IPS-NIHi7 (cell line): Measurements from ENCODE around the gene QSOX1.

Experiments
- DNase-seq: peaks from one replicate; pipeline ENCODE4 v3.0.0; 2012; ENCODE audit warnings: mixed read lengths; ENCODE audit errors: extremely low spot score

QSOX1 gene

GRCh38 chr1:180145446-180145845, 9.2 kb upstream of the QSOX1 start:
- DNase-seq, result no peak

- DNase-seq, result no peak
Observed at GRCh38 chr1:180150982-180151381, 3.7 kb upstream of the QSOX1 start.

- DNase-seq, result no peak
Observed at GRCh38 chr1:180151508-180151907, 3.2 kb upstream of the QSOX1 start.

GRCh38 chr1:180152588-180152987, 2.1 kb upstream of the QSOX1 start:
- no peak for DNase-seq

- DNase-seq, result no peak
Observed at GRCh38 chr1:180153032-180153431, 1.6 kb upstream of the QSOX1 start.

GRCh38 chr1:180154003-180154324, 705 bp upstream of the QSOX1 start:
- no peak for DNase-seq

- peak; percentile 32 for DNase-seq
Observed at GRCh38 chr1:180155182-180155682, 563 bp downstream of the QSOX1 start.

- DNase-seq, result no peak
Observed at GRCh38 chr1:180156201-180156600, 1.5 kb downstream of the QSOX1 start.

- no peak for DNase-seq
Observed at GRCh38 chr1:180156631-180157091, 2.0 kb downstream of the QSOX1 start.

- DNase-seq, result no peak
Observed at GRCh38 chr1:180157108-180157507, 2.4 kb downstream of the QSOX1 start.

- no peak for DNase-seq
Observed at GRCh38 chr1:180157576-180158057, 2.9 kb downstream of the QSOX1 start.

- no peak for DNase-seq
Observed at GRCh38 chr1:180158149-180159147, 3.8 kb downstream of the QSOX1 start.

- no peak for DNase-seq
Observed at GRCh38 chr1:180160357-180160756, 5.7 kb downstream of the QSOX1 start.

GRCh38 chr1:180163041-180163440, 8.4 kb downstream of the QSOX1 start:
- no peak for DNase-seq

GRCh38 chr1:180165096-180165495, 10.4 kb downstream of the QSOX1 start:
- DNase-seq, result no peak

GRCh38 chr1:180165509-180166435, 11.1 kb downstream of the QSOX1 start:
- no peak for DNase-seq

GRCh38 chr1:180166436-180166800, 11.7 kb downstream of the QSOX1 start:
- DNase-seq, result no peak

GRCh38 chr1:180167021-180167701, 12.5 kb downstream of the QSOX1 start:
- no peak for DNase-seq

GRCh38 chr1:180167721-180168467, 13.2 kb downstream of the QSOX1 start:
- DNase-seq, result peak; percentile 90

GRCh38 chr1:180168786-180169639, 14.3 kb downstream of the QSOX1 start:
- DNase-seq, result peak; percentile 87
